GM19468 (cell line): ENCODE data around the gene SIX2.
"Not testable (repeated sequence)": the region's sequence is repeated elsewhere in the genome, so short reads cannot be mapped to it uniquely, and the experiment has no call there.

Experiments
- ATAC-seq: cut with Tn5 transposase; IDR thresholded peaks from one replicate; pipeline ENCODE4 v1.9.1; 2021; ENCODE audit warnings: mild to moderate bottlenecking, moderate library complexity, moderate number of reproducible peaks; ENCODE audit not compliant: unreplicated experiment; ENCODE audit errors: extremely low read depth

The SIX2 gene

GRCh38 chr2:45009303-45009927, at the start of gene SIX2:
TSS of gene SIX2 (minus strand) at chr2:45009452. CDS start at chr2:45009110, 342 bp downstream.
- peak; percentile 52 for ATAC-seq

DNA sequence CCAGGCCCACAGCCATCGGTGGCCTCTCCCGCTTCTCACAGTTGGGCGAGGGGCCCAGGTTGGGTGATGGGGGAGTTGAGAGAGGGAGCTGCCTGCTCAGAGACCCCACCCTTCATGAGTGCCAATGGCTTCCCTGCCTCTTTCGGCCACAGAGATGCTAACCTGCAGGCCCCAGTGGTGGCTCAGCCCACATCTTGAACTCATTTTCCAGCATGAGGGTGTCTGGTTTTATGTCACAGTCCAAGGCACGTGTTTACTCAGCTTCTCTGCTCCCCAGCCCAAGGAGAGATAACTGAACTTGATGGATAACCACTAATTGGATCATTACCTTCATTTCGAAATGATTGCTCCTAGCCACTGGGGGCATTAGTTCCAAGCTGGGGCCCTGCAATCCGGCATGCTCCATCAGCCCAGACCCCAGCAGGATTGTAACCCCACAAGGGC, 45.9 kb upstream of the SIX2 start:
- no peak for ATAC-seq

- ATAC-seq: no peak
Observed at GRCh38 chr2:45053966-45054365, 44.7 kb upstream of the SIX2 start.

GRCh38 chr2:45052388-45052928, 43.2 kb upstream of the SIX2 start:
- ATAC-seq: no peak

GRCh38 chr2:45049569-45050336, 40.5 kb upstream of the SIX2 start:
- no peak for ATAC-seq

- no peak for ATAC-seq
Observed at GRCh38 chr2:45047301-45047700, 38.0 kb upstream of the SIX2 start.

GRCh38 chr2:45046786-45047185, 37.5 kb upstream of the SIX2 start:
- no peak for ATAC-seq

GRCh38 chr2:45045706-45046105, 36.5 kb upstream of the SIX2 start:
- ATAC-seq: no peak

- no peak for ATAC-seq
Observed at GRCh38 chr2:45044916-45045315, 35.7 kb upstream of the SIX2 start.

DNA sequence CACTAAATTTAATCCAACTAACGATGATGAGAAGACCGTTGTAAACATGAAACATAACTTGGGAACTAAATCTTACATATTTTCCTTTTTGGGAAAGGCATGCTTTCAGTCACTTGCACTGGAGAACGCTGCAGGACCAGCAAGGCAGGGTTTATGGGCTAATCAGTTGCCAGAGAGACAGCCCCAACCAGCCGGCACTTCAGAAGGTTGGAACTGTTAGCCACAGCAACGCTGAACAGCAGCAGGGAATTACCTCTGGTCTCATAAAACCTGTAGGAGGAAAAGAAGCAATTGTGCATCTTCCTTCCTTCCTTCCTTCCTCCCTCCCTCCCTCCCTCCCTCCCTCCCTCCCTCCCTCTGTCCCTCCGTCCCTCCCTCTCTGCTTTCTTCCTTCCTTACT, 33.9 kb upstream of the SIX2 start:
- no peak for ATAC-seq

DNA sequence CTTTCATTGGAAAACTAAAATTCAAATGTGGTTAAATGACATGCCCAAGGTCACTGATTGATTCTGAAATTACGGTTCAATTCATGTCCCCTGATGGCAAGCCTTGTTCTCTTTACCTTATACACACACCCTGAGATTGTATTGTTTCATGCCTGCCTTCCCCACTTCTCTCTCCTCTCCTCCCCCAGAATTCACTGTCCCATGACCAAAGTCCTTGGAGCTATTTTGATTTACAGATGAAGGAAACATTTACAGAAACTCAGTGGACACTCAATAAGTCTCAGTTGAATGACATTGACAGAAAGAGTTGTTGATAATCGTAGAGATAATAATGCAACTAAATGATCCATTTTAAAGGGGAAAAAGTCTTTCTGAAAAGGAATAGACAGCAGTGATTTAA, 33.1 kb upstream of the SIX2 start:
- no peak for ATAC-seq

DNA sequence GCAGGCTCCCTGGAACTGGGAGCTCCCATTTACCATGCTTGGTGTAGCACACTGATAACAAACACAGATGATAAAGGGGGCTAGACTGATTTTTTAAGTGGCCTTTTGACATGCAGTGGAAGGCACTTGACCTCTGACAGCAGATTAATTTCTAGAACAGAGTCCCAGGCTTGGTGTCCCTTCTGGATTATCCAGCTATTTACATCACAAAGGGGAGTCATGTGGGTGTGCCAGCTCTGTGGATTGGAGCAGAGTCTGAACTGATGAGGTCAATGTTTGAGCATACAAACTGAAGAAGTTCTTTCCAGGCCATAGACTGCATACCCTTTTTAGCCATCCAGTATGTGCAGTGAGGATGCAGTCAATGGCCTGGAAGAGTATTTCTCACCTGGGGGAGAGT, 31.5 kb upstream of the SIX2 start:
- ATAC-seq: no peak

DNA sequence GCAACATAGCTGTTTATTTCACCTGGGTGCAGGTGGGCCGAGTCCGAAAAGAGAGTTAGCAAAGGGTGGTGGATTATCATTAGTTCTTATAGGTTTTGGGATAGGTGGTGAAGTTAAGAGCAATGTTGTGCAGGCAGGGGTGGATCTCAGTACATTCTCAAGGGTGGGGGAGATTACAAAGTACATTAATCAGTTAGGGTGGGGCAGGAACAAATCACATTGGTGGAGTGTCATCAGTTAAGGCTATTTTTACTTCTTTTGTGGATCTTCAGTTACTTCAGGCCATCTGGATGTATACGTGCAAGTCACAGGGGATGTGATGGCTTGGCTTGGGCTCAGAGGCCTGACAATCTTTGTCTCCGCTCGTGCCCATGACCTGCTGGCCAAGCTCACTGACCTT, 30.6 kb upstream of the SIX2 start:
- ATAC-seq: not testable (repeated sequence)

- ATAC-seq: not testable (repeated sequence)
Observed at GRCh38 chr2:45038861-45039260, 29.6 kb upstream of the SIX2 start.

GRCh38 chr2:45033302-45033701, 24.1 kb upstream of the SIX2 start:
- ATAC-seq: no peak

DNA sequence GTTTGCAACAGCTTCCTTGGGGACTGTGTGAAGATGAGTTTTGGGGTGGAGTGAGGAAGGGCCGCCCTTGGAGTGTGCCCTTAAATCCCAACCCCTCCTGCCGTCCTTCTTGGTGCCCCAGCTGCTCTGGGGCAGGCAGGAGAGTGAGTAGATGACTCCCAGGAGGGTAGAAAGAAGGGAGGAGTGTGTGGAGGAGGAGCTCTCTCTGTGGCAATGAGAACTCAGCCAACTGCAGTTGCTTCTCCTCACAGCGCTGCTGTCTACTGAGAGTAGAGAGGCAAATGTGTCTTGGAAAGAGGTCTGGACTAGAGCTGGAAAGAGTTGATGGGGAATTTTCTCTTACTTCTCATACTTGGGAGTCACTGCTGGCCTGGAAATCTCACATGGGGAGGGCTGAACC, 21.8 kb upstream of the SIX2 start:
- no peak for ATAC-seq

DNA sequence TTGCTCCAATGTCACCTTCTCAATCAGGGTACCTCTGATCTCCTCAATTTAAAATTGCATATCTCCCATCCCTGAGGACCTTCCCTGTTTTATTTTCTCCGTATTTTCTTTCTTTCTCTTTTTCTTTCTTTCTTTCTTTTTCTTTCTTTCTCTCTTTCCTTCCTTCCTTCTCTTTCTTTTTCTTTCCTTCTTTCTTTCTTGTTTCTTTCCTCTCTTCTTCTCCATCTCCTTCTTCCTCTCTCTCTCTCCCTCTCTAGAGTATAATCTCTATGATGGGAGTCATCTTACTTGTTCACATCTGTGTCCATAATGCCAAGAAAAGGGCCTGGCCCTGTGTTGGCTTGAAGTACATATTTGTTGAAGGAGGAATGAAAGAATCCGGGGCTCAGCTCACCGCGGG, 21.3 kb upstream of the SIX2 start:
- ATAC-seq: no peak

GRCh38 chr2:45029215-45029614, 20.0 kb upstream of the SIX2 start:
- ATAC-seq: no peak

DNA sequence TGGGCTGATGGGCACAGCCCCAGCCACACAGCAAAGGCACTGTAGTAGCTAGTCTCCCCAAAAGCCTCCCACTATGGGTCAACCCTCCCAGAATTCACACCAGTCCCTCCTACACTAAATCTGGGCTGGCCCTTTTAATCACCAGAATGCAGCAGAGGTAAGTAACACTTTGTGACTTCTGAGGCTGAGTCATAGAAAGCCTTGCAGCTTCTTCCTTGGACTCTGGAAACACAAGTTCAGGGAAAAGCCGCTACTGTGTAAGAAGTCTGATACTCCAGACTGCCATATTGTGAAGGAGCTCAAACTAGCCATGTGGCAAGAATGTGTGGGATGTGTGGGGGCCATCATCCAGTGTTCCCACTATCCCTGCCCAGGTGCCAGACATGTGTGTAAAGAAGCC, 19.0 kb upstream of the SIX2 start:
- no peak for ATAC-seq

- no peak for ATAC-seq
Observed at GRCh38 chr2:45026924-45027450, 17.7 kb upstream of the SIX2 start.

- ATAC-seq: no peak
Observed at GRCh38 chr2:45024600-45025291, 15.5 kb upstream of the SIX2 start.
